H1 (cell line): ENCODE results near the gene FOXN1.

Experiments used
- CREB1 ChIP-seq: IDR thresholded peaks from 2 replicates; pipeline ENCODE4 v1.6.1; 2012; ENCODE audit warnings: inconsistent platforms
- EP300 ChIP-seq, 2 experiments: IDR thresholded peaks; 1 replicate in 1 of 2; 2 replicates in 1 of 2; pipeline ENCODE4 v1.6.1; 2011 to 2012; ENCODE audit warnings: low read depth in 2 of 2, low read length in 2 of 2, mild to moderate bottlenecking in 2 of 2, borderline replicate concordance in 1 of 2, inconsistent platforms in 1 of 2, moderate library complexity in 1 of 2
- GABPA ChIP-seq: IDR thresholded peaks from 2 replicates; pipeline ENCODE4 v1.6.1; 2011; ENCODE audit warnings: mild to moderate bottlenecking, low read length, moderate library complexity, borderline replicate concordance; ENCODE audit not compliant: insufficient read depth
- MAFK ChIP-seq: IDR thresholded peaks from 2 replicates; pipeline ENCODE4 v1.6.1; 2012; ENCODE audit warnings: low read depth, mild to moderate bottlenecking, improper control_type of control experiment, low read length
- MAX ChIP-seq: IDR thresholded peaks from 2 replicates; pipeline ENCODE4 v1.6.1; 2012; ENCODE audit warnings: inconsistent platforms
- POLR2A ChIP-seq, 2 experiments: IDR thresholded peaks; 1 replicate in 1 of 2; 2 replicates in 1 of 2; pipeline ENCODE4 v1.6.1; 2011; ENCODE audit warnings: low read depth in 2 of 2, low read length in 2 of 2, mild to moderate bottlenecking in 2 of 2; ENCODE audit errors: control extremely low read depth in 1 of 2
- POLR2AphosphoS5 ChIP-seq: IDR thresholded peaks from 2 replicates; pipeline ENCODE4 v1.6.1; 2011; ENCODE audit warnings: low read depth, low read length
- RAD21 ChIP-seq, 2 experiments: IDR thresholded peaks in 1 of 2; conservative IDR thresholded peaks in 1 of 2; 2 replicates each; pipeline ENCODE4 v1.6.1; 2011; ENCODE audit warnings: low read depth in 2 of 2, low read length in 2 of 2, improper control_type of control experiment in 1 of 2, inconsistent platforms in 1 of 2, mild to moderate bottlenecking in 1 of 2, moderate library complexity in 1 of 2
- SAP30 ChIP-seq: fragments of 300-600 bp; sonication (generic); IDR thresholded peaks from 2 replicates; pipeline ENCODE4 v1.7.1; 2012; ENCODE audit warnings: low read length, moderate library complexity, mild to moderate bottlenecking, inconsistent platforms; ENCODE audit not compliant: insufficient read depth, insufficient replicate concordance
- SP1 ChIP-seq: IDR thresholded peaks from 2 replicates; pipeline ENCODE4 v1.6.1; 2011; ENCODE audit warnings: low read depth, low read length
- SP2 ChIP-seq: IDR thresholded peaks from 2 replicates; pipeline ENCODE4 v1.6.1; 2012; ENCODE audit warnings: mild to moderate bottlenecking, low read length, inconsistent platforms
- SRF ChIP-seq: IDR thresholded peaks from 2 replicates; pipeline ENCODE4 v1.6.1; 2011; ENCODE audit warnings: mild to moderate bottlenecking, low read depth, low read length, moderate library complexity
- USF2 ChIP-seq: IDR thresholded peaks from 2 replicates; pipeline ENCODE4 v1.6.1; 2011; ENCODE audit warnings: low read length, improper control_type of control experiment
- TF ChIP-seq, protein P1 (sequence below), 3 experiments: IDR thresholded peaks; 1 replicate in 2 of 3; 2 replicates in 1 of 3; pipeline versions ENCODE4 v1.5.1 to v1.6.1; 2011; ENCODE audit warnings: low read length in 3 of 3, mild to moderate bottlenecking in 3 of 3, inconsistent platforms in 2 of 3, low read depth in 1 of 3, moderate library complexity in 1 of 3; ENCODE audit not compliant: insufficient read depth in 1 of 3; ENCODE audit errors: control extremely low read depth in 1 of 3

- TF ChIP-seq, protein P1, sequence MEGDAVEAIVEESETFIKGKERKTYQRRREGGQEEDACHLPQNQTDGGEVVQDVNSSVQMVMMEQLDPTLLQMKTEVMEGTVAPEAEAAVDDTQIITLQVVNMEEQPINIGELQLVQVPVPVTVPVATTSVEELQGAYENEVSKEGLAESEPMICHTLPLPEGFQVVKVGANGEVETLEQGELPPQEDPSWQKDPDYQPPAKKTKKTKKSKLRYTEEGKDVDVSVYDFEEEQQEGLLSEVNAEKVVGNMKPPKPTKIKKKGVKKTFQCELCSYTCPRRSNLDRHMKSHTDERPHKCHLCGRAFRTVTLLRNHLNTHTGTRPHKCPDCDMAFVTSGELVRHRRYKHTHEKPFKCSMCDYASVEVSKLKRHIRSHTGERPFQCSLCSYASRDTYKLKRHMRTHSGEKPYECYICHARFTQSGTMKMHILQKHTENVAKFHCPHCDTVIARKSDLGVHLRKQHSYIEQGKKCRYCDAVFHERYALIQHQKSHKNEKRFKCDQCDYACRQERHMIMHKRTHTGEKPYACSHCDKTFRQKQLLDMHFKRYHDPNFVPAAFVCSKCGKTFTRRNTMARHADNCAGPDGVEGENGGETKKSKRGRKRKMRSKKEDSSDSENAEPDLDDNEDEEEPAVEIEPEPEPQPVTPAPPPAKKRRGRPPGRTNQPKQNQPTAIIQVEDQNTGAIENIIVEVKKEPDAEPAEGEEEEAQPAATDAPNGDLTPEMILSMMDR (IDR thresholded peaks at IDR 0.05; ENCODE audit: control extremely low read depth in 1 of 3, insufficient read depth in 1 of 3, low read depth in 1 of 3, low read length in 3 of 3) = no peak
- TF ChIP-seq CREB1 (no peak), EP300 (IDR thresholded peaks at IDR 0.05; ENCODE audit: borderline replicate concordance in 1 of 2, low read depth in 2 of 2, low read length in 2 of 2) (no peak), RAD21 (IDR thresholded peaks at IDR 0.05 in 1 of 2, conservative IDR thresholded peaks at IDR 0.05 in 1 of 2; ENCODE audit: low read depth in 2 of 2, low read length in 2 of 2) (no peak), SP1 (no peak), SRF (no peak), POLR2AphosphoS5 (no peak), GABPA (no peak), MAFK (no peak), USF2 (no peak), SAP30 (no peak), MAX (no peak), POLR2A (IDR thresholded peaks at IDR 0.05; ENCODE audit: control extremely low read depth in 1 of 2, low read depth in 2 of 2, low read length in 2 of 2) (no peak), SP2 (no peak)
Observed at GRCh38 chr17:28474111-28474531, 32.0 kb upstream of the FOXN1 start.
